Measurements from ENCODE around the gene NUB1.

Gene NUB1

GRCh38 chr7:151336027-151336708 lies 5.4 kb upstream of the NUB1 start:
- Histone ChIP-seq H3K4me3 (ENCODE audit: low read length) (no peak overlapping the region), H3K9ac (ENCODE audit: low read length) (no peak overlapping the region), H3K36me3 (ENCODE audit: control insufficient read depth, low read depth, low read length) (no peaks in the 10 kb centered on the region), H3K4me1 (ENCODE audit: control insufficient read depth, low read depth, low read length) (no peaks in the 10 kb centered on the region), H3K27me3 (ENCODE audit: control insufficient read depth, insufficient read depth, low read length) (no peaks in the 10 kb centered on the region), H3K9me3 (ENCODE audit: control insufficient read depth, low read depth, low read length) (no peaks in the 10 kb centered on the region), H3K27ac (ENCODE audit: low read length) (no peak overlapping the region)

- no peak overlapping the region for H3K27ac ChIP-seq (ENCODE audit: low read length)
- H3K9me3 ChIP-seq (ENCODE audit: control insufficient read depth, low read depth, low read length), result no peaks in the 10 kb centered on the region
- H3K4me3 ChIP-seq (ENCODE audit: low read length), result no peak overlapping the region
- no peaks in the 10 kb centered on the region for H3K27me3 ChIP-seq (ENCODE audit: control insufficient read depth, insufficient read depth, low read length)
- H3K9ac ChIP-seq (ENCODE audit: low read length), result no peak overlapping the region
- H3K36me3 ChIP-seq (ENCODE audit: control insufficient read depth, low read depth, low read length), result no peaks in the 10 kb centered on the region
- H3K4me1 ChIP-seq (ENCODE audit: control insufficient read depth, low read depth, low read length), result peaks cover 2% of the 10 kb centered on the region
These were observed 4.3 kb upstream of the NUB1 start for GRCh38 chr7:151337346-151337745.

GRCh38 chr7:151338809-151339208 lies 2.8 kb upstream of the NUB1 start:
- Histone ChIP-seq H3K36me3 (ENCODE audit: control insufficient read depth, low read depth, low read length) (no peaks in the 10 kb centered on the region), H3K27me3 (ENCODE audit: control insufficient read depth, insufficient read depth, low read length) (no peaks in the 10 kb centered on the region), H3K27ac (ENCODE audit: low read length) (no peak overlapping the region), H3K4me1 (ENCODE audit: control insufficient read depth, low read depth, low read length) (peaks cover 3% of the 10 kb centered on the region), H3K4me3 (ENCODE audit: low read length) (no peak overlapping the region), H3K9ac (ENCODE audit: low read length) (no peak overlapping the region), H3K9me3 (ENCODE audit: control insufficient read depth, low read depth, low read length) (no peaks in the 10 kb centered on the region)

GRCh38 chr7:151339651-151340382 lies 1.8 kb upstream of the NUB1 start:
- Histone ChIP-seq H3K27ac (ENCODE audit: low read length) (no peak overlapping the region), H3K36me3 (ENCODE audit: control insufficient read depth, low read depth, low read length) (no peaks in the 10 kb centered on the region), H3K4me1 (ENCODE audit: control insufficient read depth, low read depth, low read length) (peaks cover 3% of the 10 kb centered on the region), H3K4me3 (ENCODE audit: low read length) (no peak overlapping the region), H3K9ac (ENCODE audit: low read length) (no peak overlapping the region), H3K9me3 (ENCODE audit: control insufficient read depth, low read depth, low read length) (no peaks in the 10 kb centered on the region), H3K27me3 (ENCODE audit: control insufficient read depth, insufficient read depth, low read length) (no peaks in the 10 kb centered on the region)

- H3K9me3 ChIP-seq (ENCODE audit: control insufficient read depth, low read depth, low read length), result no peaks in the 10 kb centered on the region
- H3K9ac ChIP-seq (ENCODE audit: low read length), result peak overlapping the region; percentile 3
- peak overlapping the region; percentile 93 for H3K4me3 ChIP-seq (ENCODE audit: low read length)
- H3K36me3 ChIP-seq (ENCODE audit: control insufficient read depth, low read depth, low read length), result peaks cover 8% of the 10 kb centered on the region
- H3K4me1 ChIP-seq (ENCODE audit: control insufficient read depth, low read depth, low read length), result peaks cover 3% of the 10 kb centered on the region
- no peaks in the 10 kb centered on the region for H3K27me3 ChIP-seq (ENCODE audit: control insufficient read depth, insufficient read depth, low read length)
- no peak overlapping the region for H3K27ac ChIP-seq (ENCODE audit: low read length)
These were observed 737 bp upstream of the NUB1 start for GRCh38 chr7:151340794-151341356.

- H3K9me3 ChIP-seq (ENCODE audit: control insufficient read depth, low read depth, low read length), result no peaks in the 10 kb centered on the region
- peaks cover 3% of the 10 kb centered on the region for H3K4me1 ChIP-seq (ENCODE audit: control insufficient read depth, low read depth, low read length)
- H3K36me3 ChIP-seq (ENCODE audit: control insufficient read depth, low read depth, low read length), result peaks cover 17% of the 10 kb centered on the region
- H3K27ac ChIP-seq (ENCODE audit: low read length), result no peak overlapping the region
- H3K9ac ChIP-seq (ENCODE audit: low read length), result peak overlapping the region; percentile 81
- H3K4me3 ChIP-seq (ENCODE audit: low read length), result peak overlapping the region; percentile 93
- no peaks in the 10 kb centered on the region for H3K27me3 ChIP-seq (ENCODE audit: control insufficient read depth, insufficient read depth, low read length)
These were observed 562 bp downstream of the NUB1 start for GRCh38 chr7:151342102-151342646.

- H3K4me1 ChIP-seq (ENCODE audit: control insufficient read depth, low read depth, low read length), result peaks cover 3% of the 10 kb centered on the region
- H3K9ac ChIP-seq (ENCODE audit: low read length), result no peak overlapping the region
- peak overlapping the region; percentile 93 for H3K4me3 ChIP-seq (ENCODE audit: low read length)
- H3K27ac ChIP-seq (ENCODE audit: low read length), result no peak overlapping the region
- H3K36me3 ChIP-seq (ENCODE audit: control insufficient read depth, low read depth, low read length), result peaks cover 17% of the 10 kb centered on the region
- no peaks in the 10 kb centered on the region for H3K27me3 ChIP-seq (ENCODE audit: control insufficient read depth, insufficient read depth, low read length)
- H3K9me3 ChIP-seq (ENCODE audit: control insufficient read depth, low read depth, low read length), result no peaks in the 10 kb centered on the region
These were observed 1.2 kb downstream of the NUB1 start for GRCh38 chr7:151342811-151343210.

- Histone ChIP-seq H3K9me3 (ENCODE audit: control insufficient read depth, low read depth, low read length) (no peaks in the 10 kb centered on the region), H3K27me3 (ENCODE audit: control insufficient read depth, insufficient read depth, low read length) (no peaks in the 10 kb centered on the region), H3K27ac (ENCODE audit: low read length) (no peak overlapping the region), H3K4me3 (ENCODE audit: low read length) (no peak overlapping the region), H3K4me1 (ENCODE audit: control insufficient read depth, low read depth, low read length) (peaks cover 3% of the 10 kb centered on the region), H3K9ac (ENCODE audit: low read length) (no peak overlapping the region), H3K36me3 (ENCODE audit: control insufficient read depth, low read depth, low read length) (peaks cover 17% of the 10 kb centered on the region)
These were observed 1.9 kb downstream of the NUB1 start for GRCh38 chr7:151343516-151343915.

GRCh38 chr7:151345576-151346469 lies 4.2 kb downstream of the NUB1 start:
- Histone ChIP-seq H3K9me3 (ENCODE audit: control insufficient read depth, low read depth, low read length) (no peaks in the 10 kb centered on the region), H3K9ac (ENCODE audit: low read length) (no peak overlapping the region), H3K27ac (ENCODE audit: low read length) (no peak overlapping the region), H3K4me3 (ENCODE audit: low read length) (no peak overlapping the region), H3K36me3 (ENCODE audit: control insufficient read depth, low read depth, low read length) (peaks cover 23% of the 10 kb centered on the region), H3K27me3 (ENCODE audit: control insufficient read depth, insufficient read depth, low read length) (no peaks in the 10 kb centered on the region), H3K4me1 (ENCODE audit: control insufficient read depth, low read depth, low read length) (peaks cover 3% of the 10 kb centered on the region)

GRCh38 chr7:151346470-151346769 lies 4.8 kb downstream of the NUB1 start:
- H3K27me3 ChIP-seq (ENCODE audit: control insufficient read depth, insufficient read depth, low read length), result no peaks in the 10 kb centered on the region
- peaks cover 3% of the 10 kb centered on the region for H3K4me1 ChIP-seq (ENCODE audit: control insufficient read depth, low read depth, low read length)
- peaks cover 24% of the 10 kb centered on the region for H3K36me3 ChIP-seq (ENCODE audit: control insufficient read depth, low read depth, low read length)
- H3K9ac ChIP-seq (ENCODE audit: low read length), result no peak overlapping the region
- H3K4me3 ChIP-seq (ENCODE audit: low read length), result no peak overlapping the region
- H3K9me3 ChIP-seq (ENCODE audit: control insufficient read depth, low read depth, low read length), result no peaks in the 10 kb centered on the region
- no peak overlapping the region for H3K27ac ChIP-seq (ENCODE audit: low read length)

- H3K9ac ChIP-seq (ENCODE audit: low read length), result no peak overlapping the region
- no peak overlapping the region for H3K27ac ChIP-seq (ENCODE audit: low read length)
- H3K4me1 ChIP-seq (ENCODE audit: control insufficient read depth, low read depth, low read length), result peaks cover 3% of the 10 kb centered on the region
- no peaks in the 10 kb centered on the region for H3K27me3 ChIP-seq (ENCODE audit: control insufficient read depth, insufficient read depth, low read length)
- H3K9me3 ChIP-seq (ENCODE audit: control insufficient read depth, low read depth, low read length), result no peaks in the 10 kb centered on the region
- no peak overlapping the region for H3K4me3 ChIP-seq (ENCODE audit: low read length)
- peaks cover 32% of the 10 kb centered on the region for H3K36me3 ChIP-seq (ENCODE audit: control insufficient read depth, low read depth, low read length)
These were observed 5.6 kb downstream of the NUB1 start for GRCh38 chr7:151347200-151347599.
